GM21619 (cell line): ENCODE results near the gene COX6B2.

Experiments
- ATAC-seq: cut with Tn5 transposase; IDR thresholded peaks from one replicate; pipeline ENCODE4 v1.9.1; 2021; ENCODE audit not compliant: unreplicated experiment

COX6B2 gene

DNA sequence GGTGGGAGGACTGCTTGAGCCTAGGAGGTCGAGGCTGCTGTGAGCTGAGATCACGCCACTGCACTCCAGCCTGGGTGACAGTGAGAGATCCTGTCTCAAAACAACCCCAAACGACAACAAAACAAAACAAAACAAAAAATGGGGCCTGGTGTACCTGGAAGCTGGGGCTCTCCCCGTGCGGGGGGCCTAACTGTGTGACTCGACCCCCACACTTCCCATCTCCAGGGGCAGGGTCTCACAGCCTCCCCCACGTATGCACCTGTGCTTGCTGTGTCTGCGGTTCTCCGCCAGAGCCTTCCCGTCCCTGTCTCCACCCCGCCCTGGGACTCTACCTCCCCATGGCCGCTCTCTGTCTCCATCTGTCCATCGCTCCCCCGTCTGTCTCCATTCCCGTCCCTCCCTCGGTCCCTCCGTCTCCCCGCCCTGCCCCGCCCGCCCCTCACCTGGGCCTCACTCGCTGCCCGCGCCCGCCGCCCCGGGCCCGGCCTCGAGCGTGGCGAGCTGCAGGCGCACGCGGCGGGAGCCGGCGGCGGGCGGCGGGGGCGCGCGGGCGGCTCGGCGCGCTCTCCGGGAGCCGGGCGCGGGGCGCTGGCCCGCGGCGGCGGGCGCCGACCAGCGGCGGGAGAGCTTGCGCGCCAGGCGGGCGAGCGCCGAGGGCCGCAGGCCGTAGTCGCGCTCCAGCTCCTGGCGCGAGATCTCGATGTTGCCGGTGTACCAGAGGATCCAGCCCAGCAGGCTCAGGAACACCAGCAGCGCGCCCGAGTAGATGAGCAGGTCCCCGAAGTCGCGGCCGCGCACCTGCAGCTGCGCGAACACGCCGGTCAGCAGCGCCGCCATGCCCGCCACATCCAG is 29.0 kb upstream of the COX6B2 start:
- no peak for ATAC-seq

GRCh38 chr19:55382522-55383054 is 28.1 kb upstream of the COX6B2 start:
- ATAC-seq = no peak

DNA sequence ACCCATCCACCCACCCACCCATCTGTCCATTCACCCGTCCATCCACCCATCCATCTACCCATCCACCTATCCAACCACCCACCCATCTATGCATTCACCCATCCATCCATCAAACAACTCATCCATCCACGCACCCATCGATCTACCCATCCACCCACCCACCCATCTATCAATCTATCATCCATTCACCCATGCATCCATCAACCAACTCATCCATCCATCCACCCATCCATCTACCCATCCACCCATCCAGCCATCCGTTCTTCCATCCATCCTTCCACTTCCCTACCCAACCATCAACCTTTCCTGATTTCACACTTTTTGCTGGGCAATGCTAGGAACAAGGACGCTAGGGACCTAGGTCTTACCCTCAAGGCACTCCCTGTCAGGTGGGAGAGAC is 27.5 kb upstream of the COX6B2 start:
- no peak for ATAC-seq

- no peak for ATAC-seq
Observed at GRCh38 chr19:55379174-55379573, 24.7 kb upstream of the COX6B2 start.

GRCh38 chr19:55377356-55378131 is 23.0 kb upstream of the COX6B2 start:
- ATAC-seq = no peak

GRCh38 chr19:55376241-55376933 is 21.9 kb upstream of the COX6B2 start, which contains the start of gene TMEM190:
Gene TMEM190 (plus strand): TSS chr19:55376826. CDS start chr19:55376854, 28 bp downstream.
- ATAC-seq = no peak

GRCh38 chr19:55373993-55374757 is 19.7 kb upstream of the COX6B2 start:
- no peak for ATAC-seq

- no peak for ATAC-seq
Observed at GRCh38 chr19:55373306-55373992, 18.9 kb upstream of the COX6B2 start.

- no peak for ATAC-seq
Observed at GRCh38 chr19:55372316-55373081, 18.0 kb upstream of the COX6B2 start.

- ATAC-seq = no peak
Observed at GRCh38 chr19:55370305-55370988, 15.9 kb upstream of the COX6B2 start, which contains the start of gene IL11. Gene IL11 (minus strand): TSS chr19:55370463. CDS start chr19:55370310, 153 bp downstream.

DNA sequence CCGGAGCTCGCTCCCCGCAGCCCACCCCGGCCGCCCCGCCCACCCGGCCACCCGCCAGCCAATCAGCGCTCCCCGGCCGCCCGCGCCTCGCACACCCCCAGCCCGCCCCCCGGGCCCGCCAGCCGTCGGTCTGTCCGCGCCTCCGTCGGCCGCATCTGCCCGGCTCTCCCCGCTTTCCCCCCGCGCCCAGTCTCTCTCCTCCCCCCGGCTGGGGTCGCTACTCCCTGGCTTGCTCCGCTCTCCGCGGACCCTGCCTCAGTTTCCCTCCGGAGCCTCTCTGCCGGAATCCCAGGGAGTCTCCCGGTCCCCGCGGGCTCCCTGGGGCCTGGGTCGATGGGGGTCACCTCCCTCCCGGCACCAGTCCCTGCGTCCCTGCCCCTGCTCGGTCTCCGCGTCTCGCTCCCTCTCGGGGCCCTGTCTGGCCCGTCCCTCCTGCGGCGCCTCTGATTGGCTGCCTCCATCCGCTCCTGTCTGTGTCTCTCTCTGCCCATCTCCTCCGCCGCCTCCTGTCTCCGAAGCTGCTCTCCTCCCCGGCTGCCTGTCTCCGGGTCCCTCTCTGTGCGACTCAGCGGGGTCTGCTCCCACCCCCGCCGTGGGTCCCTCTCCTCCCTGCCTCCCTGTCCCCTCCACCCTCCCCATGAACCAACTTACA is 15.3 kb upstream of the COX6B2 start:
- ATAC-seq = no peak

DNA sequence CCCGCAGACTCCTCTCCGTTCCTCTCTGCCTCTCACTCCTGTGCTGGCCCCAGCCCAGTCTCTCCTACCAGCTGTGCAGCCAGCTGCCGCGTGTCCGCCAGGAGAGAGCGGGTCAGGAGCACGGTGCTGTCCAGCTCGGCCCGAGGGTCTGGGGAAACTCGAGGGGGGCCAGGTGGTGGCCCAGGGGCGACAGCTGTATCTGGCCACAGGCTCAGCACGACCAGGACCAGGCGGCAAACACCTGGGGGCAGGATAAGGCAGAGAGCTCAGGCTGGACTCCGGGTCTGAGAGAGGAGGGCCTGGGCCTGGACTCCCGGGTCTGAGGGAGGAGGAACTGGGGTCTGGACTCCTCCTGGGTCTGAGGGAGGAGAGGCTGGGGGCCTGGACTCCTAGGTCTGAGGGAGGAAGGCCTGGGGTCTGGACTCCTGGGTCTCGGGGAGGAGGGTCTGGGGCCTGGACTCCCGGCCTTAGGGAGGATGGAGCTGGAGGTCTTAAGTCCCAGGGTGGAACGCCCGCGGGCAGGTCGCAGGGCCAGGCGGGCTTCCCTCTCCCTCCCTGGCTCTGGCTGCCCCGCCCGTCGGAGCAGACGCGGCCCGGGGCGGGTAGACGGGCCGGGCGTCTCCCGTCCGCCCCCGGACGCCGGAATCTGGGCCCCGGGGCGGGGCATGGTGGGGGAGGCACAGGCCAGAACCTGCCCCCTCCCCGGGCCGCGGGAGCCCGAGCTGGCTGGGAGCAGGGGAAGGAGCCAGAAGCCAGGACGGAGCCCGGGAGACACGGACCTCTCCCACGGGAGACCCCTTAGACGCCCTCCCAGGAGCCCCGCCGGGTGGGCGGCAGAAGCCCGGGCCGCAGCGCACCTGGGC is 14.4 kb upstream of the COX6B2 start:
- ATAC-seq = no peak

DNA sequence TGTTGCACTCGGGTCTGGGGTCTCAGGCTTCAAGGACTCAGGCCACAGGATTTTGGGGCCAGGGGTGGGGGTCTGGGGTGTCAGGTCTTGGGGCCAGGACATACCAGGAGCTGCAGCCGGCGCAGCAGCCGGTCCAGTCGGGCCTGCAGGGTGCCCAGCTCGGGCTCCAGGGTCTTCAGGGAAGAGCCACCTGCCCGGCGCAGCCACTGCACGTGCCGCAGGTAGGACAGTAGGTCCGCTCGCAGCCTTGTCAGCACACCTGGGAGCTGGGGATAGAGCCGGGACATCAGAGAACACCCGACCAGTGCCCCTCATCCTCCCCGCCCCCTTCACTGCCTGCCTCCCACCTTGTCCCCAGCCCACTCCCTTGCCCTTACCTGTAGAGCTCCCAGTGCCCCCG is 13.6 kb upstream of the COX6B2 start:
- no peak for ATAC-seq

- no peak for ATAC-seq
Observed at GRCh38 chr19:55366790-55367189, 12.3 kb upstream of the COX6B2 start.

- ATAC-seq = no peak
Observed at GRCh38 chr19:55365964-55366363, 11.4 kb upstream of the COX6B2 start.

- ATAC-seq = no peak
Observed at GRCh38 chr19:55365245-55365644, 10.7 kb upstream of the COX6B2 start.
